SK-N-SH (cell line): ENCODE data around the gene ZBED1. TPM values are rescaled to one million over a fixed set of nuclear protein-coding genes. Genes with fewer than 3 reads are reported as not detected.

Experiments used
- CTCF ChIA-PET: fragments of 300-600, 350-600 bp; formaldehyde crosslinking; extraction: SDS; loops from one replicate; lab custom pipeline; 2021; lab: Yijun Ruan, JAX
- POLR2A ChIA-PET: fragments of 350-600 bp; sonication (Branson Sonifier 250); formaldehyde crosslinking; extraction: SDS; loops from one replicate; lab custom pipeline; 2020; ENCODE audit warnings: antibody characterized with exemption, inconsistent platforms; lab: Yijun Ruan, JAX
- DNase-seq: peaks from one replicate; pipeline ENCODE4 v3.0.0; 2012
- H2AFZ ChIP-seq: fragments of 200-600 bp; sonication (generic); 2 replicates; pipeline ENCODE4 v1.8.1; 2016; ENCODE audit warnings: antibody characterized with exemption, mild to moderate bottlenecking, low read depth
- H3F3A ChIP-seq: fragments of 200-600 bp; sonication (generic); replicated peaks from 2 replicates; pipeline ENCODE3; 2016; ENCODE audit warnings: antibody characterized with exemption, mild to moderate bottlenecking; ENCODE audit not compliant: insufficient read depth
- H3K27ac ChIP-seq, 2 experiments: fragments of 200-500 bp in 1 of 2; fragments of 200-600 bp in 1 of 2; sonication (Bioruptor generic) in 1 of 2; sonication (generic), shearing (Covaris generic) in 1 of 2; 2 replicates each; pipeline versions ENCODE4 v1.5.1 to v1.6.1; 2014 to 2016; ENCODE audit warnings: low read depth in 2 of 2, inconsistent platforms in 1 of 2, low read length in 1 of 2, mild to moderate bottlenecking in 1 of 2, mixed read lengths in 1 of 2
- H3K27me3 ChIP-seq: fragments of 200-600 bp; sonication (generic), shearing (Covaris generic); 2 replicates; pipeline ENCODE4 v1.6.1; 2016; ENCODE audit warnings: mixed run types; ENCODE audit not compliant: insufficient read depth
- H3K36me3 ChIP-seq, 2 experiments: fragments of 200-500 bp in 1 of 2; fragments of 200-600 bp in 1 of 2; sonication (Bioruptor generic) in 1 of 2; sonication (generic) in 1 of 2; replicated peaks in 1 of 2; 2 replicates each; pipeline versions ENCODE3 to v1.5.1; 2014 to 2016; ENCODE audit warnings: low read length in 1 of 2, mild to moderate bottlenecking in 1 of 2; ENCODE audit not compliant: insufficient read depth in 2 of 2, control insufficient read depth in 1 of 2
- H3K4me1 ChIP-seq, 2 experiments: fragments of 200-500 bp in 1 of 2; fragments of 200-600 bp in 1 of 2; sonication (Bioruptor generic) in 1 of 2; sonication (generic), shearing (Covaris generic) in 1 of 2; 2 replicates each; pipeline versions ENCODE4 v1.5.1 to v1.6.1; 2014 to 2016; ENCODE audit warnings: low read depth in 1 of 2, low read length in 1 of 2, mixed run types in 1 of 2; ENCODE audit not compliant: insufficient read depth in 2 of 2, control insufficient read depth in 1 of 2
- H3K4me2 ChIP-seq: fragments of 200-600 bp; sonication (generic), shearing (Covaris generic); 2 replicates; pipeline ENCODE4 v1.6.1; 2017; ENCODE audit warnings: mixed run types
- H3K4me3 ChIP-seq, 2 experiments: fragments of 200-500 bp in 1 of 2; fragments of 200-600 bp in 1 of 2; sonication (Bioruptor generic) in 1 of 2; sonication (generic), shearing (Covaris generic) in 1 of 2; 2 replicates each; pipeline versions ENCODE4 v1.5.1 to v1.8.1; 2014 to 2016; ENCODE audit warnings: low read depth in 2 of 2, inconsistent platforms in 1 of 2, low read length in 1 of 2, mild to moderate bottlenecking in 1 of 2, mixed read lengths in 1 of 2, moderate library complexity in 1 of 2
- H3K79me2 ChIP-seq: fragments of 200-600 bp; sonication (generic); 2 replicates; pipeline ENCODE4 v1.8.1; 2017; ENCODE audit warnings: mild to moderate bottlenecking; ENCODE audit not compliant: insufficient read depth
- H3K9ac ChIP-seq: fragments of 200-600 bp; sonication (generic); 2 replicates; pipeline ENCODE4 v1.6.1; 2017; ENCODE audit warnings: mixed run types
- H3K9me2 ChIP-seq: fragments of 200-600 bp; sonication (generic); 2 replicates; pipeline ENCODE4 v1.6.1; 2017; ENCODE audit warnings: mixed run types
- H3K9me3 ChIP-seq: fragments of 200-600 bp; sonication (generic); 2 replicates; pipeline ENCODE4 v1.6.1; 2017; ENCODE audit warnings: mixed run types, mild to moderate bottlenecking, moderate library complexity
- H4K20me1 ChIP-seq: fragments of 200-600 bp; sonication (generic); 2 replicates; pipeline ENCODE4 v1.6.1; 2017; ENCODE audit warnings: mild to moderate bottlenecking, mixed run types; ENCODE audit not compliant: insufficient read depth
- CTCF ChIP-seq: fragments of 200-600 bp; sonication (generic); IDR thresholded peaks from 2 replicates; pipeline ENCODE4 v1.6.1; 2017; ENCODE audit warnings: antibody characterized with exemption, mild to moderate bottlenecking, moderate library complexity
- EP300 ChIP-seq, 2 experiments: IDR thresholded peaks; 2 replicates each; pipeline versions ENCODE4 v1.4.0 to v1.6.1; 2012; ENCODE audit warnings: borderline replicate concordance in 1 of 2, low read depth in 1 of 2, low read length in 1 of 2
- GATA2 ChIP-seq: sonication (generic); formaldehyde crosslinking; IDR thresholded peaks from 2 replicates; pipeline ENCODE4 v1.5.0; 2020; ENCODE audit warnings: mild to moderate bottlenecking, missing genetic modification reagents
- JUND ChIP-seq: IDR thresholded peaks from 2 replicates; pipeline ENCODE4 v1.4.0; 2012
- MXI1 ChIP-seq: IDR thresholded peaks from 2 replicates; pipeline ENCODE4 v1.6.1; 2012; ENCODE audit warnings: mild to moderate bottlenecking, low read depth, low read length, improper control_type of control experiment
- NFIC ChIP-seq: IDR thresholded peaks from 2 replicates; pipeline ENCODE4 v1.4.0; 2012; ENCODE audit warnings: borderline replicate concordance
- POLR2AphosphoS5 ChIP-seq: IDR thresholded peaks from 2 replicates; pipeline ENCODE4 v1.6.1; 2012; ENCODE audit warnings: low read depth, low read length
- RAD21 ChIP-seq: IDR thresholded peaks from 2 replicates; pipeline ENCODE4 v1.6.1; 2012; ENCODE audit warnings: mild to moderate bottlenecking, low read length
- RCOR1 ChIP-seq: fragments of 150-350 bp; IDR thresholded peaks from 2 replicates; pipeline ENCODE4 v1.6.1; 2017; ENCODE audit warnings: antibody characterized with exemption, low read length
- TAF1 ChIP-seq: IDR thresholded peaks from 2 replicates; pipeline ENCODE4 v1.6.1; 2012; ENCODE audit warnings: low read depth, mild to moderate bottlenecking, low read length, moderate library complexity, borderline replicate concordance
- YY1 ChIP-seq: IDR thresholded peaks from 2 replicates; pipeline ENCODE4 v1.4.0; 2012; ENCODE audit warnings: low read depth, mild to moderate bottlenecking
- WGBS: methylation state at CpG from one replicate; pipeline ENCODE4 v1.1.6; 2017; ENCODE audit warnings: low lambda C conversion rate; 5-methylcytosine and 5-hydroxymethylcytosine counted together
- polyA plus RNA-seq, 3 experiments: library from polyadenylated mRNA; depleted of rRNA; stranded (reverse); fragments of >200 nt; gene quantifications; 2 replicates each; pipeline ENCODE4 v1.2.3, GENCODE V29; 2012
- TF ChIP-seq, protein P1 (sequence below): IDR thresholded peaks from 2 replicates; pipeline ENCODE4; 2012
- TF ChIP-seq, protein P2 (sequence below): IDR thresholded peaks from 2 replicates; pipeline ENCODE4 v1.4.0; 2012; ENCODE audit warnings: low read depth, borderline replicate concordance
- TF ChIP-seq, protein P3 (sequence below): IDR thresholded peaks from 2 replicates; pipeline ENCODE4 v1.4.0; 2012; ENCODE audit warnings: low read depth, borderline replicate concordance
- TF ChIP-seq, protein P4 (sequence below): fragments of 150-350 bp; IDR thresholded peaks from 2 replicates; pipeline ENCODE4 v1.6.1; 2016; ENCODE audit warnings: mild to moderate bottlenecking, low read depth, low read length

Gene ZBED1
- polyA plus RNA-seq, 1 of the 3 experiments (the other 2 are of a cell fraction) = 16.7 TPM

- H3K9me3 ChIP-seq = no peaks in the 10 kb centered on the region; the same call in 1 of the 2 replicates
- no peak overlapping the region for H3K27ac ChIP-seq
- H3K9ac ChIP-seq = no peak overlapping the region
- peaks cover 58% of the 10 kb centered on the region for H3K79me2 ChIP-seq
- H3F3A ChIP-seq = no peaks in the 10 kb centered on the region
- no peaks in the 10 kb centered on the region for H3K27me3 ChIP-seq
- no peak overlapping the region for H2AFZ ChIP-seq
- ChIA-PET POLR2A (no interaction called here), CTCF (no interaction called here)
- DNase-seq = no peak
- 96% methylated on average over 15 of the region's 22 CpGs for WGBS
- H3K4me2 ChIP-seq = no peak overlapping the region
- peaks cover 5 to 7% of the 10 kb centered on the region in 2 experiments; a peak in 1 of 4 replicates for H3K4me1 ChIP-seq
- no peaks in the 10 kb centered on the region for H3K9me2 ChIP-seq
- TF ChIP-seq POLR2AphosphoS5 (no peak), CTCF (no peak)
- TF ChIP-seq, protein P1, sequence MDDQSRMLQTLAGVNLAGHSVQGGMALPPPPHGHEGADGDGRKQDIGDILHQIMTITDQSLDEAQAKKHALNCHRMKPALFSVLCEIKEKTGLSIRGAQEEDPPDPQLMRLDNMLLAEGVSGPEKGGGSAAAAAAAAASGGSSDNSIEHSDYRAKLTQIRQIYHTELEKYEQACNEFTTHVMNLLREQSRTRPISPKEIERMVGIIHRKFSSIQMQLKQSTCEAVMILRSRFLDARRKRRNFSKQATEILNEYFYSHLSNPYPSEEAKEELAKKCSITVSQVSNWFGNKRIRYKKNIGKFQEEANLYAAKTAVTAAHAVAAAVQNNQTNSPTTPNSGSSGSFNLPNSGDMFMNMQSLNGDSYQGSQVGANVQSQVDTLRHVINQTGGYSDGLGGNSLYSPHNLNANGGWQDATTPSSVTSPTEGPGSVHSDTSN = no peak
- TF ChIP-seq, protein P2, sequence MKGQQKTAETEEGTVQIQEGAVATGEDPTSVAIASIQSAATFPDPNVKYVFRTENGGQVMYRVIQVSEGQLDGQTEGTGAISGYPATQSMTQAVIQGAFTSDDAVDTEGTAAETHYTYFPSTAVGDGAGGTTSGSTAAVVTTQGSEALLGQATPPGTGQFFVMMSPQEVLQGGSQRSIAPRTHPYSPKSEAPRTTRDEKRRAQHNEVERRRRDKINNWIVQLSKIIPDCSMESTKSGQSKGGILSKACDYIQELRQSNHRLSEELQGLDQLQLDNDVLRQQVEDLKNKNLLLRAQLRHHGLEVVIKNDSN = no peak
- TF ChIP-seq, protein P3, sequence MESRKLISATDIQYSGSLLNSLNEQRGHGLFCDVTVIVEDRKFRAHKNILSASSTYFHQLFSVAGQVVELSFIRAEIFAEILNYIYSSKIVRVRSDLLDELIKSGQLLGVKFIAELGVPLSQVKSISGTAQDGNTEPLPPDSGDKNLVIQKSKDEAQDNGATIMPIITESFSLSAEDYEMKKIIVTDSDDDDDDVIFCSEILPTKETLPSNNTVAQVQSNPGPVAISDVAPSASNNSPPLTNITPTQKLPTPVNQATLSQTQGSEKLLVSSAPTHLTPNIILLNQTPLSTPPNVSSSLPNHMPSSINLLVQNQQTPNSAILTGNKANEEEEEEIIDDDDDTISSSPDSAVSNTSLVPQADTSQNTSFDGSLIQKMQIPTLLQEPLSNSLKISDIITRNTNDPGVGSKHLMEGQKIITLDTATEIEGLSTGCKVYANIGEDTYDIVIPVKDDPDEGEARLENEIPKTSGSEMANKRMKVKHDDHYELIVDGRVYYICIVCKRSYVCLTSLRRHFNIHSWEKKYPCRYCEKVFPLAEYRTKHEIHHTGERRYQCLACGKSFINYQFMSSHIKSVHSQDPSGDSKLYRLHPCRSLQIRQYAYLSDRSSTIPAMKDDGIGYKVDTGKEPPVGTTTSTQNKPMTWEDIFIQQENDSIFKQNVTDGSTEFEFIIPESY = no peak
- peaks cover 16 to 47% of the 10 kb centered on the region in 2 experiments for H3K36me3 ChIP-seq
- H3K4me3 ChIP-seq = no peak overlapping the region
- H4K20me1 ChIP-seq = peaks cover 12% of the 10 kb centered on the region
Measured at GRCh38 chrX:2490634-2491033, 10.1 kb downstream of the ZBED1 start.

GRCh38 chrX:2489446-2490445 is 11.0 kb downstream of the ZBED1 start:
- no peaks in the 10 kb centered on the region; the same call in 1 of the 2 replicates for H3K9me3 ChIP-seq
- H3K4me2 ChIP-seq = no peak overlapping the region
- H3K27me3 ChIP-seq = no peaks in the 10 kb centered on the region
- ChIA-PET POLR2A (no interaction called here), CTCF (no interaction called here)
- no peak overlapping the region for H3K4me3 ChIP-seq
- H3K4me1 ChIP-seq = peaks cover 5 to 7% of the 10 kb centered on the region in 2 experiments; a peak in 1 of 4 replicates
- H4K20me1 ChIP-seq = peaks cover 12% of the 10 kb centered on the region
- H3F3A ChIP-seq = no peaks in the 10 kb centered on the region
- H3K9ac ChIP-seq = no peak overlapping the region
- H2AFZ ChIP-seq = no peak overlapping the region
- WGBS = 92% methylated on average over 13 of the region's 65 CpGs
- DNase-seq = no peak
- H3K79me2 ChIP-seq = peaks cover 49% of the 10 kb centered on the region
- TF ChIP-seq NFIC = no peak
- no peak for TF ChIP-seq TAF1
- no peak for TF ChIP-seq JUND
- no peak for TF ChIP-seq GATA2 (CRISPR knock-in tag)
- no peak for TF ChIP-seq RCOR1
- no peak for TF ChIP-seq YY1
- TF ChIP-seq EP300 (IDR thresholded peaks at IDR 0.05; ENCODE audit: borderline replicate concordance in 1 of 2, low read depth in 1 of 2, low read length in 1 of 2) = no peak
- TF ChIP-seq RAD21 = no peak
- TF ChIP-seq, protein P4, sequence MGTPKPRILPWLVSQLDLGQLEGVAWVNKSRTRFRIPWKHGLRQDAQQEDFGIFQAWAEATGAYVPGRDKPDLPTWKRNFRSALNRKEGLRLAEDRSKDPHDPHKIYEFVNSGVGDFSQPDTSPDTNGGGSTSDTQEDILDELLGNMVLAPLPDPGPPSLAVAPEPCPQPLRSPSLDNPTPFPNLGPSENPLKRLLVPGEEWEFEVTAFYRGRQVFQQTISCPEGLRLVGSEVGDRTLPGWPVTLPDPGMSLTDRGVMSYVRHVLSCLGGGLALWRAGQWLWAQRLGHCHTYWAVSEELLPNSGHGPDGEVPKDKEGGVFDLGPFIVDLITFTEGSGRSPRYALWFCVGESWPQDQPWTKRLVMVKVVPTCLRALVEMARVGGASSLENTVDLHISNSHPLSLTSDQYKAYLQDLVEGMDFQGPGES = no peak
- TF ChIP-seq MXI1 = no peak
- no peak for TF ChIP-seq CTCF
- no peaks in the 10 kb centered on the region for H3K9me2 ChIP-seq
- H3K27ac ChIP-seq = no peak overlapping the region
- peaks cover 13 to 41% of the 10 kb centered on the region in 2 experiments for H3K36me3 ChIP-seq
